Measurements from ENCODE around the gene BRMS1L. TPM values are rescaled to one million over a fixed set of nuclear protein-coding genes. Genes with fewer than 3 reads are reported as not detected.
"Not testable (repeated sequence)": the region's sequence is repeated elsewhere in the genome, so short reads cannot be mapped to it uniquely, and the experiment has no call there.

The BRMS1L gene, protein sequence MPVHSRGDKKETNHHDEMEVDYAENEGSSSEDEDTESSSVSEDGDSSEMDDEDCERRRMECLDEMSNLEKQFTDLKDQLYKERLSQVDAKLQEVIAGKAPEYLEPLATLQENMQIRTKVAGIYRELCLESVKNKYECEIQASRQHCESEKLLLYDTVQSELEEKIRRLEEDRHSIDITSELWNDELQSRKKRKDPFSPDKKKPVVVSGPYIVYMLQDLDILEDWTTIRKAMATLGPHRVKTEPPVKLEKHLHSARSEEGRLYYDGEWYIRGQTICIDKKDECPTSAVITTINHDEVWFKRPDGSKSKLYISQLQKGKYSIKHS
- polyA plus RNA-seq (2013, experiment 1 of 2; ENCODE audit: insufficient read length) = 10.4 TPM
- 10.3 TPM for polyA plus RNA-seq (2013, experiment 2 of 2; ENCODE audit: insufficient read length)

DNA sequence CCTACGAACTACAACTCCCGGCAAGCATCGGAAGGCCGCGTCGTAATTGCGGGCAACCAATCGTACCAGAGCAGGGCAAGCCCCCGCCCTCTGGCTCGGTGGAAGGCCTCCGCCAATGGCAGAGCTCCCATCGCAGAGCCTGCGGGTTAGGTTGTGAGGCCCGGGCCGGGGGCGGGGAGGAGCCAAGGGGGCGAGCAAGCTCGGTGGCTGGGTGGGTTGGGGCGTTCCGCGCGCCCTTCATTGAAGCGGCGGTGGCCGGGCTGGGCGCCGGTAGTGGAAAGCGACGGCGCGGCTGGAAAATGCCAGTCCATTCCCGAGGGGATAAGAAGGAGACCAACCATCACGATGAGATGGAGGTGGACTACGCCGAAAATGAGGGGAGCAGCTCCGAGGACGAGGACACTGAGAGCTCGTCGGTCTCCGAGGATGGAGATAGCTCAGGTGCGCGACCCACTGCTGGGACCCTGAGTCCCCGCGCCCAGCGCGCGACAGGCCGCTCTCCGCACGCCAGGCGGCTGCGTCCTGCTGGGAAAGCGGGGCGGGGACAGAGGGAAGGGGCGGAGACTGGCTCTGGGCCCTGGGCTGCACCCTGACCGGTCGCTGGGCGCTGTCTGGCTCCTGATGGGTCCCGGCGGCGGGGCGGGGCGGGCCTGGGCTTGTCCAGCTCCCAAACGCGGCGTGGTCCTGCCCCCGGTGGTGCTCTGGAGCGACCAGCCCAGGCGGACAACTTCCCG is at the start of gene BRMS1L:
TSS of gene BRMS1L (plus strand) at position 121 of the 734 bp plus-strand sequence. CDS start at position 300, 179 bp downstream.
- DNase-seq = peak; percentile 99

DNA sequence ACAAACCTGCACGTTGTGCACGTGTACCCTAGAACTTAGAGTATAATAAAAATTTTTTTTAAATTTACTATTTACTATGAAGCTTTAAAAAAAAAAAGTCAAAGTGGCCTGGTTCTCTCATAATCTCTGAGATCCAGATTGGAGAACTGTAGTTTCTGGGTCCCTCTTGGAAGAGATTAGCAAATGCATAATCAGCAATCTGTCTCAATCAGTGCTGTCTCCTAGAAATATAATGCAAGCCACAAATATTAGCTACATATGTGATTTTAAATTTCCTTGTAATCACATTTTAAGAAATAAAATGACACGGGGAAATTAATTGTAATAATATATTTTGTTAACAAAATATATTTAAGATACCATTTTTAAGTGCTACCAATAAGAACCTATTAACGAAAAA is 49.3 kb upstream of the BRMS1L start:
- no peak for DNase-seq

DNA sequence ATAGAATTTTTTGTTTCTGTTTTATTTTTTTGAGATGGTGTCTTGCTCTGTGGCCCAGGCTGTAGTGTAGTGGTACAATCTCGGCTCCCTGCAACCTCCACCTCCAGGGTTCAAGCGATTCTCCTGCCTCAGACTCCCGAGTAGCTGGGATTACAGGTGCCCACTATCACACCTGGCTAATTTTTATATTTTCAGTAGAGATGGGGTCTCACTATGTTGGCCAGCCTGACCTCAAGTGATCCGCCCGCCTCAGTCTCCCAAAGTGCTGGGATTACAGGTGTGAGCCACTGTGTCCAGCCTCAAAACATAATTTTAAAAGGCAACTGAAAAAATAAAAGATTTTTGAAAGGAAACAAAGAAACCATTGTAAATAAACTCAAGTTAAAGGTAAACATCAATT is 48.6 kb upstream of the BRMS1L start:
- not testable (repeated sequence) for DNase-seq

DNA sequence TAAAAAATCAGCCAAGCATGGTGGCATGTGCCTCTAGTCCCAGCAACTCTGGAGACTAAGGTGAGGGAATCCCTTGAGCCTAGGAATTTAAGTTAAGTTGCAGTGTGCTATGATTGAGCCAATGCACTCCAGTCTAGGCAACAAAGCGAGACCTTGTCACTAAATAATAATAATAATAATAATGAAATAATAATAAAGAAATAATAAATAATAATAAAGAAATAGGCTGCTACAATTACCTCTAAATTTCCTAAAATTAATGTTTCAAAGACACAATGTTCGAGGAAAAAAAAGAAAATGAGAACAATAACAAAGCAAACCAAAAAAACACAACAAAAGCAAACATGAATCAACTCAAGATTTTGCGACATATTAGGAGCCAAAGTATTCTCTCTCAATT is 46.8 kb upstream of the BRMS1L start:
- DNase-seq = no peak

DNA sequence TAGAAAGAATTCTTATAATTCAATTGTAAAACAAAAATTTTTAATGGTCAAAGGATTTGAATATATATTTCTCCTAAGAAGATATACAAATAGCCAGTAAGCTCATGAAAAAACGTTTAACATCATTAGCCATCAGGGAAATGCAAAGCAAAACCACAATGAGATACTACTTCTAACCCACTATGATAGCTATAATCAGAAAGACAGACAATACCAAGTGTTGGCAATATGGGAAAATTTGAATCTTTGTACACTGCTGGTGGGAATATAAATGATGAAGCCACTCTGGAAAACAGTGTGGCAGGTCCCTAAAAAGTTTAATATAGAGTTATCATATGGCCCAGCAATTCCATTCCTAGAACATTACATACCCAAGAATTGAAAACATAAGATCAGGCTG is 42.4 kb upstream of the BRMS1L start:
- no peak for DNase-seq

DNA sequence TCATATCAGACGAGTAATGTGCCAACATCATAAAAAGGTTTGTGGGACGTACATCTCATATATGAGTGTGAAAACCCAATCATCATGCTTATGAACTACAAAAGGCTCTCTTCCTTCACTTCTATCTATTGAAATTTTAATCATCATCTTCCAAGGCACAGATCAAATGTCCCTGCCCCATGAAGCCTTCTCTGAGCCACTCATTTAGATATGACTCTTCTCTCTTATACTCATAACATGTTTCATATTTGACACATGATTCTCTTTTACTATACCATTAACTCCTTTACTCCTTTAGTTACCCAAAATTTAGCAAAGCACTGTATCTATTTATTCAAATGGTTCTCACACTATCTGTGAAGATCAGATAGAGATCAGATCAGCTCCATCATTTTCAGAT is 39.3 kb upstream of the BRMS1L start:
- DNase-seq = no peak

DNA sequence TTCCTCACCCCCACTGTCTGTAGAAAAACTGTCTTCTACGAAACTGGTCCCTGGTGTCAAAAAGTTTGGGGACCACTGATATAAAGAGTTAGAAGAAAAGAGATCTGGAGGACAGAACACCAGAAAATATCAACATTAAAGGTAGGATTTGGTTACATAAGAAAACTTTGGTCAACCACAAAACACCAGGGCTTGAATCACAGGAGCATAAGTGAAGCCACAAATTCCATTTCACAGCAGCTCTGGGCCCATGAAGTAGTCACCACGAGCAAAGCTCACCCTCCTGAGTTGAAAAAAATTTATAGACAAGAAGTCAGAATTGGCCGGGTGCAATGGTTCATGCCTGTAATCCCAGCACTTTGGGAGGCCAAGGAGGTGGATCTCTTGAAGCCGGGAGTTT is 36.5 kb upstream of the BRMS1L start:
- peak; percentile 40 for DNase-seq

DNA sequence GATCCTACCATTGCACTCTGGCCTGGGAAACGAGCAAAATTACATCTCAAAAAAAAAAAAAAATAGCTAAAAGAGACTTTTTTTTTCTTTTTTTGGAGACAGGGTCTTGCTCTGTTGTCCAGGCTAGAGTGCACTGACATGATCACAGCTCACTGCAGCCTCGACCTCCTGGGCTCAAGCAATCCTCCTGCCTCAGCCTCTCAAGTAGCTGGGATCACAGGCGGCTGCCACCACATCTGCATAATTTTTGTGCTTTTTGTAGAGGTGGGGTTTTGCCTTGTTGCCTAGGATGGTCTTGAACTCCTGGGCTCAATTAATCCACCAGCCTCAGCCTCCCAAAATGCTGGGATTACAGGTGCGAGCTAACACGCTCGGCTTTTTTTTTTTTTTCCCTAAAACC is 28.3 kb upstream of the BRMS1L start:
- DNase-seq = no peak

DNA sequence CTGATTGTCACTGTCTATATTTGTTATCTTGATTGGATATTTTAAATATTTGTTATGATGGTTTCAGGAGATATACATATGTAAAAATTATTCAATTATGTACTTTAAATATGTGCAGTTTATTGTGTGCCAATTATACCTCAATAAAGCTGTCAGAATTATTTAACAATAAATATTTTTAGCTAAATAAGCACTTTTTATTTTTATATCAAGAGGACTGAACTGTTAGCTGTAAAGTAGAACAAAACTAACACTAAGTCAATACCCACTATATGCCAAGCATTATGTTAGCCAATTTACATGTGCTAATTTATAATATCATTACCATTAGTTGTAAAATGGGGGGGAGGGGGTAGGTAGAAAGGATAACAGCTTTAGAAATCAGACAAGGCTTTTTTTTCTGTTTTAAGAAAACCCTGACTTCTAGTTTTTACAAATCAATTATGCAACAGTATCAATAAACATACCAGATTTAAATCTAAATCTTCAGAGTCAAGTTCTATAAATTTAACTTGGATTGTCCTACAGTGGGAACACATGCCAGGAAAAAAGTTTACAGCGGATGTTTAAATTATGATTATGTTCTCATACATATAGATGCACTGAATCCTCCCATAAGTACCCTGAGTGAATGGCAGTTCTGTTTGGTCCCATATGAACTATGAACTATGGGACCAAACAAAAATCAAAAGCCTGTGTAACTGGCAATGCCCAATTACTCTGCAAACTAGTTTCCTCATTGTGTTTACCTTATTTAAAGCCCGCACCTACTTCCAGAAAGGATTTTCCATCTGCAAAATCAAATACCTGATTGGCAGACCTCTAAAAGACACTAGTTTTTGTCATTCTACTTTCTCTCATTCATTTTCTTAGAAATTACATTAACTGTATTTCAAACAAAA is 19.9 kb upstream of the BRMS1L start:
- DNase-seq = no peak

DNA sequence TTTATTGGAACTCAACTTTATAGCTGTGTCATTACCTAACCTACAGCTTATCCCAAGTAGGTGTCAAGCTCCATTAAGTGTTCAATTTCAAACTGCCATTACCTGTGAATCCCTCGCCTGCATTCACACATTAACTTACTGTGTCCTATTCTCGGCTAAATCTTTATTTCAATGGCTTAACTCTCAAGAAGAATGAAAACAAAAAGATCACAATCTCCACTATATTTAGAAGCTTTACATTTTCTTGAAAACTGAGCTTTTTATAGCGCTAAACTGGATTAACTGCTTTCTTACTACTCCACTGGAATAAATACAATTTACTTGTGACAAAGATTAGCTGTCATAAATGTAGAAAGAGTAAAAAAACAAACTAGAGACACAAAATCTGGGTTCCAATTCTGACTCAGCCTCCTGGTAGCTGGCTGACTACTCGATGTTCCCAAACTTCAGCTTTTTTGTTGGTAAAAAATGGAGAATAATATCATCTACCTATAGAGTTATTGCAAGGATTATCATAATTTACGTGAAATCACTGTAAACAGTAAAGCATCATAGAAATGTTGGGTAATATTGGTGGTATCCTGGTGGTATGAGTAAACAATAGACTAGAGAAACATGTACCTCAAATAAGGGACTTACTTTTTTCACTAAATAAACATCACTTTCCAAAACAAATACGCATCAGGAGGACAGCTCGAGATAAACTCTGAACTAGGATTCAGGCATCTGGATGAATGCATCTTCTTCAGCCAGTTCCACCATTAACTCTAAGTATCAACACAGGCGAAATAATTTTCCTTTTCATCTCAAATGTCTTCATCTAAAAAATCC is 18.8 kb upstream of the BRMS1L start:
- no peak for DNase-seq

DNA sequence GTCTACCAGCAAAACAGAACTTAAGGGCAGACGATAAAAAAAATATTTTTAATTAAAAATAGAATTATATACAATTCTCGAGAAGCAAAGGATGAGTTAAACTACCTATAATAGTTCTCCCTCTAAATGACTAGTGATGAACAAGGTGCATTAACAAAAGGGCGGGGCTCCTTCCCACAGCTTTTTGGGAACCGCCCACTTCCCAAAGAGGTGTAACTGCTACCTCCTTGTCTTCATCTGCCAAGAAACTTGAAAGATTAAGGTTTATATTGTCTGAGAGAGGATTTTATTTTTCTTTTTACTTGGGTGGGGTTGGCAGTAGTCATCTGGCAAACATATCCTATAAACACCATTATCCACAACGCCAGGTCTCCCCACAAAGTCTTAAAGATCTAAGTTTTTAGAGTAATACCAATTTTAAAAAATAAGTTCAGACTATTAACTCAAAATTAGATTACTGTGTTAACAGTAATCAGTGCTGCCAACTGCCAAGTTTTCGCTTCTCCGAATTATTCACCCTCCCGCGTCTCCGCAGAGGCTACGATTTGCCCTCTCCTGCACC is 18.0 kb upstream of the BRMS1L start:
- DNase-seq = no peak

DNA sequence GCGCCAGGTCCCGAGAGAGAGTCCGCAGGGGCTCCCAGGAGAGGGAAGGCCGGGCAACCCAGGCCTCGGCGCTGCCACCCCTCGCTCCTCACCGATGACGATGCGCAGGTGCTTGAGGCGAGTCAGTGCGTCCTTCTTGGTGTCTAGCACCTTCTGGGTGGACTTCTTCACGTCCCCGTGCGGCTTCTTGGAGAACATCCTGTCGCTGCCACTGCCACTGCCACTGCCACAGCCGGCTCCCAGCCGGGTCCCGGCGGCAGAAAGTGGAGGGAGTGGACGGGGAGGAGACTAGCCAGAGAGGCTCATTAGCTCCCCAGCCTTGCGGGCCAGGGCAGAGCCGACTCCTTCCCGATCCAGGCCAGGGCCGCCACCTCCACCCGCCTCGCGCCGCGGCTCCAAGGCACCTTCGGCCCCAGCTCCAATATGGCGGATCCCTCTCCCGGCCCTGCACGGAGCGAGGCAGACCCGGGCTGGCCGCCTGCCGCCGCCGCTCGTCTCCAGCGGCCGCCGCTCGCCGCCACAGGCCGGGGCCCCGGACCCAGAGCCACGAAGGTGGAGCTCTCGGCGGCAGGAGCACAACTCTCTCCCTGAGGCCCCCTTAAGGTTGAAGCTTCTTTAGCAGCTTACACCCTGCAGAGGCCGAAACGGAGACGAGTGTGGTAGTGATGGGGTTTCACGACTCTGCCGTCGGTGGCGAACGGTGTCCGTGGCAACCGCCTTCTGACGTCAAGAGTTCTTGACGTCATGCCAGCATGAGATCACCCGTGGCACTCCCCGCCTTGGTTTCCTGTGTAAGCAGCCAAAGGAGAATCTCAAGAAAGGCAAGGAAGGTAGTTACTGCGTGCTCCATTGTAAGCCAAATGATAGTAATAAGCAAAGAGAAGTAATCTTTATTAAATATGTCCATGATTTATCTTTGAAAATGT is 17.2 kb upstream of the BRMS1L start, which contains the start of gene RALGAPA1:
TSS of gene RALGAPA1 (minus strand) at position 658 of the 926 bp plus-strand sequence. CDS start at position 198, 460 bp downstream.
- DNase-seq = peak; percentile 99

DNA sequence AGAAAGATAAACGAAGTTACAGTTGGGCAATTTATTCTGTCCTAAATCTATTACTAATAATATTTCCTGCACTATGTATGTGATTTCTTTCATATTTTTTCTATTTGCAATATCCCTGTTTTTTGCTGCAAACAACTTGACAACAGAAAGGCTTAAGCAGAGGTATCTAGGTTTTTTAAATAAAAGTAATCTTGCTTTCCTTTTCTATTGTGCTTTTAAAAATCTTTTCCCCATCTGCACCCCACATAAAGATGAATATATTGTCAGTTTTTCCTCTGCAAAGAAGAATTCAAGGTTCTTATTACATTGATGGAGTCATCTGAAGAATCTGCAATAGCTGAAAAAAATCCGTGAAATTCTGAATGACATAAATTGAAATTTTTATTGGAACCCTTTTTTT is 16.5 kb upstream of the BRMS1L start:
- no peak for DNase-seq

DNA sequence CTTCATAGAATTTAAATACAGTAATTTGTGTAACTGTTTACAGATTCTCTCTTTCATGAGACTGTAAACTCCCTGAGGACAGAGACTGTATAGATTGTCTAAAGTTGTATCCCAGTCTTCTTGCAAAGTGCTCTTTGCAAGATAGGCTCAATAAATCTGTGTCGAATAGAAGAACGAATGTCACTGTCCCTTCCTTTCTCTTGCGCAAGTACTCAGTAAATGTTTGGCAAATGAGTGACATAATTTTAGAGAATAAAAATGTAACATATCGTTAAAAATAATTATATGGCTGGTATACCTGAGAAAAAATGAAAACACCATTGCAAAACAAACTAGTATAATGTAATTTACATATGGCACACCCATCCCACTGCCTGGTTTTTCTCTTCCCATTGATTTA is 15.2 kb upstream of the BRMS1L start:
- DNase-seq = no peak

DNA sequence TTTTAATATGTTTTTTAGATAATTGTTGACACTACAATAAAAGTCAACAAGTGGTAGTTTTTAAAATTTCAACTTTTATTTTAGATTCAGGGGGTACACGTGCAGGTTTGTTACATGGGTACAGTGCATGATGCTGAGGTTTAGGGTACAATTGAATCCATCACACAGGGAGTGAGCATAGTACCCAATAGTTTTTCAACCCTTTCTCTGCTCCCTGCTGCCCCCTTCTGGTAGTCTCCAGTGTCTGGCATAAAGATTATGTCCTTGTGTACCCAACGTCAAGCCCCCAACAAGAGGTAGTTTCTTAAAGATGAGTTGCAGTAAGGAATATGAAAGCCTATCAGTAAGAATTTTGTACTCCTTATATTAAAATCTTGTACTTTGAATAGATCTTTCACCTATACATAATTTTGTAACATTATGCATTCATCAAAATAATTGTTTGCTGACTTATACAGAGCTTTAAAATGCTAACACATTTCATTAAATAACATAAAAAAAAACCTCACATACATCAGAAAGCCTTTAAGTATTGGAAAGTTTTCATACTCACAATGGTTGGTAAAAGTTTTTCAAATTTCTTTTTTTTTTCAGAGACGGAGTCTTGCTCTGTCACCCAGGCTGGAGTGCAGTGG is 11.7 kb upstream of the BRMS1L start:
- DNase-seq = peak; percentile 36

DNA sequence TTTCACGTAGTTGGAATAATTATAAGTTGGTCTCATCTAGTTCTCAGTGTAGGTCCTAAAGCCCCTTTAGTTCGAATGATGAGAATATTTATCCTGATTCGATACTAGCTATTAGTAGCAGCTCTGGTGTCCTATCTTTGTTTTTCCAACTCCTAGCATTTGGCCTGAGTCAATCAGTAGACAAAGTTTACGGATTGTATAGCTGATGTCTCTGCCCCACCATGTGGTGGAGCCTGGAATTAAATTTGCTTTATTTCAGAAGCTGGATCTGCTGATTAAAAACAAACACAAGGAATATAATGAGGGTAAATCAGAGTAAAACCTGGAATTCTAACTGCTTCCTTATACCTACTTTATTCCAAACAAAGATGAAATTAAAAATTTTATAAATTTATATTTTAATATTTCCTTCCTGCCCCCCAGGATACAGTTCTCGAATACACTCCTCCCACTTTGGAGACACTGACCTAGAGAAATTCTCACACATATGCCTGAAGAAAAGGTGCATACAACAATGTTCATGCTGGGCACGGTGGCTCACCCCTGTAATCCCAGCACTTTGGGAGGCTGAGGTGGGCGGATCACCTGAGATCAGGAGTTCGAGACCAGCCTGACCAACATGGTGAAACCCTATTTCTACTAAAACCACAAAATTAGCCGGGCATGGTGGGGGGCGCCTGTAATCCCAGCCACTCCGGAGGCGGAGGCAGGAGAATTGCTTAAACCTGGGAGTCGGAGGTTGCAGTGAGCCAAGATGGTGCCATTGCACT is 7.6 kb upstream of the BRMS1L start:
- DNase-seq = peak; percentile 34

DNA sequence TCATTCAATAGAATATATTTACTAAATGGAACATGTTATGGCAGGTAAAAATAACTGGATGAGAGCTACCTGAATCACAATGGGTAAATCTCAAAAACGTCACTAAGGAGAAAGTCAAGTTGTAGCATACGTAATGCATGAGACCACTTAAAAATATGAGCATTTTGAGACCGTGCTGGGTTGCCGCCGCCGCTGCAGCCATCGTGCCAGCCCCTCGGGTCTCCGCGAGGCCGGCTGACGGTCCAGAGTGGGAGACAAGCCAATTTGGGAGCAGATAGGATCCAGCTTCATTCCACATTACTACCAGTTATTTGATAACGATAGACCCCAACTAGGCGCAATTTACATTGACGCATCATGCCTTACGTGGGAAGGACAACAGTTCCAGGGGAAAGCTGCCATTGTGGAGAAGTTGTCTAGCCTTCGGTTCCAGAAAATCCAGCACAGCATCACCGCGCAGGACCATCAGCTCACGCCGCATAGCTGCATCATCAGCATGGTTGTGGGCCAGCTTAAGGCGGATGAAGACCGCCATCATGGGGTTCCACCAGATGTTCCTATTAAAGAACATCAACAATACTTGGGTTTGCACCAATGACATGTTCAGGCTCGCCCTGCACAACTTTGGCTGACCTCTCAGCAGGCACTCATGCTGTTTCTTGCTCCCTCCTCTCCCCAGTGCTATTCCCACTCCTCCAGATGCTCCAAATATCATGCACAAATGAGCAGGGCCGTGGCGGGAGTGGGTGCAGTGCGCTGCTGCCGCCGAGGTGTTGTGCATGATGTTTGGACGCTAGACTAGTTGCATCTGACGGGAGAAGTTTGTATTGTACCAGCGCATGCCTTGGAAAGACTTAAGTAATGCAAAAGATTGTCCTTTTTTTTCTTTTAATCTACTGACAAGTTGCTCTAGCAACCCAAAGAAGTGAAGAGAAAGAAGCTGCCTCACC is 6.3 kb upstream of the BRMS1L start:
- no peak for DNase-seq
